Thymus (tissue), 11 donors: Measurements from ENCODE around the gene ERC2. TPM values are rescaled to one million over a fixed set of nuclear protein-coding genes. Genes with fewer than 3 reads are reported as not detected.
"Not testable (repeated sequence)": the region's sequence is repeated elsewhere in the genome, so short reads cannot be mapped to it uniquely, and the experiment has no call there.

Experiments
- DNase-seq, 9 donors: peaks; one replicate each; pipeline ENCODE4 v3.0.0-alpha.2; 2013; ENCODE audit warnings: low spot score in 9 of 9, low read depth in 6 of 9, missing footprints in 1 of 9
- H3K27ac ChIP-seq, 2 donors: one replicate each; pipeline ENCODE4 v1.5.1; 2013; ENCODE audit warnings: control low read depth in 1 of 2, low read depth in 1 of 2, low read length in 1 of 2, mild to moderate bottlenecking in 1 of 2, moderate library complexity in 1 of 2
- H3K27me3 ChIP-seq, 2 donors: one replicate each; pipeline ENCODE4 v1.5.1; 2013; ENCODE audit warnings: low read length in 1 of 2; ENCODE audit not compliant: control insufficient read depth in 2 of 2, insufficient read depth in 1 of 2
- H3K36me3 ChIP-seq, 2 donors: one replicate each; pipeline ENCODE4 v1.5.1; 2013; ENCODE audit warnings: low read length in 1 of 2, mild to moderate bottlenecking in 1 of 2, moderate library complexity in 1 of 2; ENCODE audit not compliant: control insufficient read depth in 2 of 2, insufficient read depth in 2 of 2
- H3K4me1 ChIP-seq, 2 donors: one replicate each; pipeline ENCODE4 v1.5.1; 2013; ENCODE audit warnings: low read length in 2 of 2; ENCODE audit not compliant: control insufficient read depth in 2 of 2, insufficient read depth in 2 of 2
- H3K4me3 ChIP-seq, 2 donors: one replicate each; pipeline ENCODE4 v1.5.1; 2013; ENCODE audit warnings: low read length in 2 of 2, control low read depth in 1 of 2, mild to moderate bottlenecking in 1 of 2
- H3K9me3 ChIP-seq, 2 donors: one replicate each; pipeline ENCODE4 v1.5.1; 2013; ENCODE audit warnings: low read length in 1 of 2, mild to moderate bottlenecking in 1 of 2; ENCODE audit not compliant: control insufficient read depth in 2 of 2, insufficient read depth in 1 of 2
- WGBS: extraction: QIAGEN DNeasy Blood & Tissue Kit; methylation state at CpG from one replicate; pipeline ENCODE4 v1.1.7; 2013; 5-methylcytosine and 5-hydroxymethylcytosine counted together
- polyA plus RNA-seq: library from polyadenylated mRNA; stranded (reverse); fragments of 200-250 nt; gene quantifications from one replicate; pipeline ENCODE4 v1.2.3, GENCODE V29; 2013
- total RNA-seq: library from RNA; stranded (reverse); fragments of 120-200 nt; gene quantifications from one replicate; pipeline ENCODE4 v1.2.4, GENCODE V29; 2013
- donor health status: healthy.

Gene ERC2
- total and polyA plus RNA-seq, 2 donors: 0.28 to 0.50 TPM

DNA sequence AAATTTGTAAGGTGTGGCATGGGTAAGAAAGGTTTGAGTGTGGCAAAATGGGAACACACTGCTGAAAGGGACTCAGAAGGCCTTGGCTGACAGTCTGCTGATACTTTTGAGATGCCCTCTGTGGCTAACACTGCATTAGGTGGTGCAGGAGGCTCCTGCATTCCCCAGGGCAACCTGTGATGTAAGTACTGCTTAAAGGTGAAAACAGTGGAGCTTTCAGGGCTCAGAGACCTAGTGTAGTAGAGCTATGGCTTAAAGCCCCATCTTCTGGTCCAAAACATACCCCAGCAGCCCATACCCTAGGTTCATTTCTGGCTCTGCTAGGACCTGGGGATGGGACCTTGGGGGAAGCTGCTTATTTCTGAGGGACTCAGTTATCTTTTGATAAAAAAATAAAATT, 374.1 kb downstream of the ERC2 start:
- H3K27ac ChIP-seq: no peak overlapping the region

GRCh38 chr3:56089739-56090138, 378.5 kb downstream of the ERC2 start:
- no peak overlapping the region for H3K4me3 ChIP-seq
- H3K27ac ChIP-seq: no peak overlapping the region
- H3K9me3 ChIP-seq: no peaks in the 10 kb centered on the region
- H3K36me3 ChIP-seq: no peaks in the 10 kb centered on the region
- WGBS: over 99% methylated on average over 2 of the region's 2 CpGs
- H3K4me1 ChIP-seq: no peaks in the 10 kb centered on the region
- no peak for DNase-seq
- H3K27me3 ChIP-seq: no peaks in the 10 kb centered on the region

More for the DNA sequence above, 374.1 kb downstream of the ERC2 start:
- H3K4me1 ChIP-seq: no peaks in the 10 kb centered on the region
- H3K27me3 ChIP-seq: no peaks in the 10 kb centered on the region
- H3K9me3 ChIP-seq: no peaks in the 10 kb centered on the region
- H3K4me3 ChIP-seq: no peak overlapping the region
- no peaks in the 10 kb centered on the region for H3K36me3 ChIP-seq
- DNase-seq: no peak

- H3K4me1 ChIP-seq: no peaks in the 10 kb centered on the region
- no peak overlapping the region for H3K4me3 ChIP-seq
- WGBS: 89% methylated on average over 10 of the region's 10 CpGs
- no peaks in the 10 kb centered on the region for H3K9me3 ChIP-seq
- no peaks in the 10 kb centered on the region for H3K36me3 ChIP-seq
- DNase-seq: no peak
- H3K27ac ChIP-seq: no peak overlapping the region
- H3K27me3 ChIP-seq: no peaks in the 10 kb centered on the region
Observed at GRCh38 chr3:56087451-56088053, 380.7 kb downstream of the ERC2 start.

- Histone ChIP-seq H3K4me1 (no peaks in the 10 kb centered on the region), H3K36me3 (no peaks in the 10 kb centered on the region), H3K27ac (no peak overlapping the region), H3K9me3 (no peaks in the 10 kb centered on the region), H3K27me3 (no peaks in the 10 kb centered on the region), H3K4me3 (no peak overlapping the region)
- 70% methylated on average over 1 of the region's 1 CpG for WGBS
- DNase-seq: no peak
Observed at GRCh38 chr3:56086355-56086754, 381.9 kb downstream of the ERC2 start.

DNA sequence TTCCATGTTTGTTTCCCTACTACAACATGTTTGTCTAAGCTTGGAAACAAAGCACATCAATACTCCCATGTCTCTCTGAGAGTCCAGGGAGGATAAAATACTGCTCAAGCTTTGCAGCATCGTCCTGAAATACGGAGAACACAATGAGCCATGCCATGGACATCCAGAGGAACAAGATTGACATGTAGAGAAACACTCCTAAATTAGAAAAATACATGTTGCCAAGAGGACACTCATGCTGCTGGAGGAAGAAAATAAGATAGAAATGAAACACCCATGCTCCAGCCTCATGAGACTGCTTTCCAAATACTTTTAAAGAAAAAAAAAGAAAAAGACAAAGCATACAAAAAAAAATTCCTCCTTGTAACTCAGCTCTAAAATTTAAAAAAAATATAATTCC, 387.0 kb downstream of the ERC2 start:
- Histone ChIP-seq H3K27ac (no peak overlapping the region), H3K36me3 (no peaks in the 10 kb centered on the region)
- 87% methylated on average over 2 of the region's 2 CpGs for WGBS

GRCh38 chr3:56076746-56077145, 391.5 kb downstream of the ERC2 start:
- Histone ChIP-seq H3K27ac (no peak overlapping the region), H3K27me3 (no peaks in the 10 kb centered on the region), H3K4me3 (no peak overlapping the region), H3K36me3 (no peaks in the 10 kb centered on the region), H3K9me3 (no peaks in the 10 kb centered on the region), H3K4me1 (no peaks in the 10 kb centered on the region)
- 89% methylated on average over 2 of the region's 2 CpGs for WGBS
- DNase-seq: no peak

More for the DNA sequence above, 387.0 kb downstream of the ERC2 start:
- no peak for DNase-seq
- H3K9me3 ChIP-seq: no peaks in the 10 kb centered on the region
- H3K27me3 ChIP-seq: no peaks in the 10 kb centered on the region
- no peak overlapping the region for H3K4me3 ChIP-seq
- H3K4me1 ChIP-seq: no peaks in the 10 kb centered on the region

DNA sequence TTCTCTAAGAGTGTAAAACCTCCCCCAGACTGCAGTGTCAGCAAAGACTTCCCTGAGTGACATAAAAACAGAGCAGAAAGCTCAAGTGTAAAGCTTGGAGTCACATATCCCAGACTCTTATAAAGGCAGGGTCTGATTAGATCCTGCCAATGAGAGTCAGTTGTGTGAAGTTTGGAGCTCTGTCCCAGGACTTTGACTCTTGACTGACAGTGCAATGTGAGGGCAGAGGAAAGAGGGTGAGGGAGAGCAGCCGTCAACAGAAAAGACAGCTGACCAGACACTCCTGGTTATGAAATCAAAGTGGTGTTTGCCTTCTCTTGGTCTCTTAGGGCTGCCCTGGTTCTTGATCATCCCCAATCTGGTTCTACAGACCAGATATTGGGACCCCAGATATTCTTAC, 393.2 kb downstream of the ERC2 start:
- 92% methylated on average over 1 of the region's 1 CpG for WGBS

DNA sequence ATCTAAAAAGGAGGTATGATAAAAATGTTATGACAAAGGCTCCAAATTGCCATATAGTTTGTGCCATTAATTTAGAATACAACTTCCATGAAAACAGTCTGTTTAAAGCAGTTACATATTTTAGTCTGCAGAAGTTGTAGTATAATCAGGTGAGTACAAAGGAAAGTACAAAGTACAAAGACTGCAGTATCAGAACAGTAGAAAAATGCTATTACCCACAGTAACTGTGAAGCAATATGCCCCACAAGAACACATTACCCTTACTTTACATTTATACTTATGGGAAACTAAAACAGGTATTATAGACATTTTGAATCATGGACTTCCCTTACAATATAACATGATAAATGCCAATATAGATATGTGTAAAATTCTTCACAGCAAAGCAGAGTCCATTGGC, 398.5 kb downstream of the ERC2 start:
- Histone ChIP-seq H3K4me3 (no peak overlapping the region), H3K9me3 (no peaks in the 10 kb centered on the region), H3K4me1 (no peaks in the 10 kb centered on the region), H3K36me3 (no peaks in the 10 kb centered on the region), H3K27ac (no peak overlapping the region), H3K27me3 (no peaks in the 10 kb centered on the region)
- no peak for DNase-seq

More for the DNA sequence above, 393.2 kb downstream of the ERC2 start:
- DNase-seq: no peak
- no peak overlapping the region for H3K4me3 ChIP-seq
- no peak overlapping the region for H3K27ac ChIP-seq
- H3K27me3 ChIP-seq: no peaks in the 10 kb centered on the region
- H3K4me1 ChIP-seq: no peaks in the 10 kb centered on the region
- no peaks in the 10 kb centered on the region for H3K36me3 ChIP-seq
- no peaks in the 10 kb centered on the region for H3K9me3 ChIP-seq

- 98% methylated on average over 1 of the region's 1 CpG for WGBS
- not testable (repeated sequence) for H3K27me3 ChIP-seq, H3K27ac ChIP-seq, H3K4me3 ChIP-seq, H3K36me3 ChIP-seq, H3K4me1 ChIP-seq, DNase-seq, H3K9me3 ChIP-seq
Observed at GRCh38 chr3:56066405-56066804, 401.9 kb downstream of the ERC2 start.

GRCh38 chr3:56064684-56065083, 403.6 kb downstream of the ERC2 start:
- Histone ChIP-seq H3K4me3 (no peak overlapping the region), H3K27ac (no peak overlapping the region), H3K27me3 (no peaks in the 10 kb centered on the region), H3K4me1 (no peaks in the 10 kb centered on the region), H3K36me3 (no peaks in the 10 kb centered on the region), H3K9me3 (no peaks in the 10 kb centered on the region)
- no peak for DNase-seq
